DND-41 (cell line): ENCODE results near the gene SUPT3H.

ENCODE experiments used
- ATAC-seq: fragments of 200-7000 bp; cut with Tn5 transposase; 3 replicates; pipeline ENCODE4 v1.9.1; 2021; ENCODE audit warnings: low read depth; ENCODE audit not compliant: insufficient read depth
- DNase-seq: peaks from one replicate; pipeline ENCODE4 v3.0.0-alpha.2; 2020
- H2AFZ ChIP-seq: 2 replicates; pipeline ENCODE4 v1.6.0; 2012; ENCODE audit warnings: low read depth, low read length
- H3K27ac ChIP-seq: 2 replicates; pipeline ENCODE4 v1.5.1; 2012; ENCODE audit warnings: low read length, inconsistent platforms
- H3K27me3 ChIP-seq: fragments of 200-600 bp; sonication (generic); 2 replicates; pipeline ENCODE4 v1.6.0; 2012; ENCODE audit warnings: low read length, mild to moderate bottlenecking, inconsistent platforms; ENCODE audit not compliant: insufficient read depth, poor library complexity
- H3K36me3 ChIP-seq: 2 replicates; pipeline ENCODE4 v1.5.1; 2012; ENCODE audit warnings: low read length, inconsistent platforms; ENCODE audit not compliant: insufficient read depth
- H3K4me1 ChIP-seq: 2 replicates; pipeline ENCODE4 v1.5.1; 2012; ENCODE audit warnings: mild to moderate bottlenecking, low read length; ENCODE audit not compliant: insufficient read depth
- H3K4me2 ChIP-seq: 2 replicates; pipeline ENCODE4 v1.6.0; 2012; ENCODE audit warnings: mild to moderate bottlenecking, moderate library complexity, low read length, inconsistent platforms; ENCODE audit not compliant: insufficient read depth
- H3K4me3 ChIP-seq, 2 experiments: fragments of 200-600 bp in 1 of 2; shearing (Covaris generic) in 1 of 2; 2 replicates each; pipeline ENCODE4 v1.5.1; 2012 to 2016; ENCODE audit warnings: inconsistent platforms in 2 of 2, low read length in 2 of 2, mild to moderate bottlenecking in 2 of 2, low read depth in 1 of 2, moderate library complexity in 1 of 2
- H3K79me2 ChIP-seq: 2 replicates; pipeline ENCODE4 v1.6.0; 2012; ENCODE audit warnings: low read length, inconsistent platforms; ENCODE audit not compliant: insufficient read depth
- H3K9ac ChIP-seq: 2 replicates; pipeline ENCODE4 v1.6.0; 2012; ENCODE audit warnings: low read depth, mild to moderate bottlenecking, inconsistent platforms, low read length, moderate library complexity
- H3K9me3 ChIP-seq: 2 replicates; pipeline ENCODE4 v1.5.1; 2012; ENCODE audit warnings: low read length, moderate library complexity, mild to moderate bottlenecking, inconsistent platforms; ENCODE audit not compliant: insufficient read depth, severe bottlenecking
- H4K20me1 ChIP-seq: 2 replicates; pipeline ENCODE4 v1.6.0; 2012; ENCODE audit warnings: low read length; ENCODE audit not compliant: insufficient read depth
- CTCF ChIP-seq: IDR thresholded peaks from 2 replicates; pipeline ENCODE4 v1.5.1; 2012; ENCODE audit warnings: borderline replicate concordance, low read length, moderate library complexity, mild to moderate bottlenecking; ENCODE audit not compliant: poor library complexity, severe bottlenecking; ENCODE audit errors: extremely low read depth
- EZH2 ChIP-seq: IDR thresholded peaks from 3 replicates; pipeline ENCODE4 v1.6.1; 2012; ENCODE audit warnings: borderline replicate concordance, low read depth, mild to moderate bottlenecking, moderate library complexity, low read length, inconsistent platforms; ENCODE audit not compliant: severe bottlenecking

SUPT3H gene

GRCh38 chr6:45082091-45082490 lies 295.6 kb downstream of the SUPT3H start:
- ATAC-seq, result no peak
- TF ChIP-seq EZH2 (no peak), CTCF (no peak)

GRCh38 chr6:45081634-45082033 lies 296.1 kb downstream of the SUPT3H start:
- Histone ChIP-seq H3K79me2 (no peaks in the 10 kb centered on the region), H3K36me3 (no peaks in the 10 kb centered on the region), H3K4me3 (no peak overlapping the region), H4K20me1 (no peaks in the 10 kb centered on the region), H3K27ac (no peak overlapping the region), H3K4me2 (no peak overlapping the region), H3K9ac (no peak overlapping the region), H3K27me3 (no peaks in the 10 kb centered on the region), H3K4me1 (0 out of 2 replicates have a peak, but pooled peaks cover 6% of the 10 kb centered on the region), H3K9me3 (peaks cover 17% of the 10 kb centered on the region), H2AFZ (no peak overlapping the region)
- TF ChIP-seq EZH2 (no peak), CTCF (no peak)
- DNase-seq (no peak), ATAC-seq (no peak)

More at GRCh38 chr6:45082091-45082490, 295.6 kb downstream of the SUPT3H start:
- H3K4me3 ChIP-seq, result no peak overlapping the region
- H4K20me1 ChIP-seq, result no peaks in the 10 kb centered on the region
- H2AFZ ChIP-seq, result no peak overlapping the region
- no peak overlapping the region for H3K9ac ChIP-seq
- H3K79me2 ChIP-seq, result no peaks in the 10 kb centered on the region
- no peak for DNase-seq
- no peak overlapping the region for H3K27ac ChIP-seq
- no peaks in the 10 kb centered on the region for H3K36me3 ChIP-seq
- H3K4me1 ChIP-seq, result 0 out of 2 replicates have a peak, but pooled peaks cover 6% of the 10 kb centered on the region
- H3K4me2 ChIP-seq, result no peak overlapping the region
- H3K27me3 ChIP-seq, result no peaks in the 10 kb centered on the region
- peaks cover 17% of the 10 kb centered on the region for H3K9me3 ChIP-seq

- Histone ChIP-seq H3K4me1 (peaks cover 8% of the 10 kb centered on the region), H3K4me3 (no peak overlapping the region), H3K79me2 (no peaks in the 10 kb centered on the region), H3K27me3 (no peaks in the 10 kb centered on the region), H4K20me1 (no peaks in the 10 kb centered on the region), H3K9ac (no peak overlapping the region), H3K36me3 (no peaks in the 10 kb centered on the region), H3K27ac (no peak overlapping the region), H3K4me2 (no peak overlapping the region), H2AFZ (no peak overlapping the region), H3K9me3 (peaks cover 17% of the 10 kb centered on the region)
- ATAC-seq, result no peak
- DNase-seq, result no peak
- TF ChIP-seq CTCF (no peak), EZH2 (no peak)
Measured at GRCh38 chr6:45078432-45078831, 299.3 kb downstream of the SUPT3H start.
